Measurements from ENCODE around the gene CDC42EP5. TPM values are rescaled to one million over a fixed set of nuclear protein-coding genes. Genes with fewer than 3 reads are reported as not detected.

CDC42EP5 gene
- total RNA-seq, 1 donor from 2014 or later: 4.7 TPM

DNA sequence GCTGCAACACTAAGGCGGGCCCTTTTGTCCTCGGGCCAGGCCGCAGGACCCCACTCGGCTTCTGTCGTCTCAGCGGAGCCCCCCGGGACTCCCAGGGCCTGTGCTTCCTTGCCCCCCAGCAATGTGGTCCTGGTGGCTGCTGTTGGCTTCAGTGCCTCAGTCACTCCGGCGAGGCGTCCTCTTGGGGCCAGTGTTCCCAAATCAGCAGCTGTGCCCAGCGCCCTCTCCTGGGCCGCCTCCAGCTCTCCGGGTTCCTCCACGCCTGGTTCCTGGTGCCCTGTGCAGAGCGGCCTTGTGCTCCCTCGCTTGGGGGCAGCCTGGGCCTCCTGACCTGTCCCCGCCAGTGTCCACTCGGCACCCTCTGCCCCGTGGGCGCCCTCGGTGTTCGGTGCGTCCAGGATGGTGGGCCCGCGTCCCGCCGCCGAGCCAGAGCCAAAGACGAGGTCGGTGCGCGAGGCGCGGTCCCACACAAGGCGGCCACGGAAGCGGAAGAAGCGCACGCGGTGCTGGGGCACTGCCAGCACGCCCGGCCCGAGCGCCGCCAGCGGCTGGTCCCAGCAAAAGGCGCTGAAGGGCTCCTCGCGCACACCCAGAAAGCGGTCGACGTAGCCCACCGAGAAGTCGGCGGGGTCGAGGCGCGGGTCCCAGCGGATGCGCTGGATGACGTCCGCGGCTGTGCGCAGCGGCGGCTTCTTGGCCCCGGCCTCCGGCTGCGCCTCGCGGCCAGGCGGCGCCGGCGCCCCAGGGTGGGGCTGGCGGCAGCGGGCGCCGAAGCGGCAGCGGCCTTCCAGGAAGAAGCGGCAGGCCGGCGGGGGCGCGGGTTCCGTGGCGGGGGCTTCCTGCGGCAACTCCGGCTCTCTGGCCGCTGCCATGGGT lies 10.2 kb downstream of the CDC42EP5 start:
- DNase-seq (ENCODE audit: low read depth): no peak

DNA sequence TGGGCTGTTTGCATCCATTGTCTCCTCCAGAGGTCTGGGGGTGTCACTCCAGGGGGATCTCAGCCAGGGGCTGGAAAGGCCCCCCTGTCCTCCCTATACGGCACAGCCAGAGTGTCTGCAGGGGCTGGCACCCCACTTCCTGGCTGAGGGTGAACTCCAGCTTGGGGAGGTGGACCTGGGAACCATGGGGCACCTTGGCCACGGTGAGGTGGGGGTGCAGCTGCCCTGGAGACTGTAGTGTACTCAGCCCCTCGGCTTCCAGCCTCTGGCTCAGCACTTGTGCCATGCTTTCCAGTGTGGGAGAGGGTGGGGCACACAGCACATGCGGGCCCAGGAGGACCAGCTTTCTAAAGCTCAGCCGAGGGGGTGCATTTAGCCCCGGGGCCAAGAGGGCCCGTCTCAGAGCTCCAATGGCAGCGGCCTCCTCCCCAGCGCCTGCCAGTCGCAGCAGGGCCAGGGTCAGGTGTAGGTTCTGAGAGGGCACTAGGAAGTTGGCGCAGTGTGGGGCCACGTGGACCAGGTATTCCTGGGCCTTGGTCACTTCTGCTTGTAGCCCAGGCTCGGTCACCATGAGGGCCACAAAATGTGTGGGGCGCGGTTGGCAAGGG lies 10.9 kb downstream of the CDC42EP5 start:
- DNase-seq (ENCODE audit: low read depth): no peak

DNA sequence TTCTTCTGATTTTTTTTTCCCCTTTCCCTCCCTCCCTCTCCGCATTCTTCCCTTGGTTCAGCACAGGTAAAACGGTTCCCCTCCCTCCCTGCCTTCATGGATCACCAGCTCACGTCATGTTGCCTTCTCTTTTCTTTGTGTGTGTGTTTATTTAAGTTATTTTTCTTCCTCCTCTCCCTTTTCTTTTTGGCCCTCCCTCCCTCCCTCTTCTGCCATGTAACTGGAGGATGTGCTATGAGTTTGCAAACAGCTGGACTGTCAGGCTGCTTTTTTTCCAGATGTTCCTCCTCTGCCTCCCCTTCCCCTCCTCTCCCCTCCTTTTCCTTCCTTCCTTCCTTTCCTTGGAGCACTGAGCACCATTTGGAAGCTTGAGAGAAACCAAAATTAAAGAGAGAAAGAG lies 11.5 kb downstream of the CDC42EP5 start:
- DNase-seq (ENCODE audit: low read depth): no peak

DNA sequence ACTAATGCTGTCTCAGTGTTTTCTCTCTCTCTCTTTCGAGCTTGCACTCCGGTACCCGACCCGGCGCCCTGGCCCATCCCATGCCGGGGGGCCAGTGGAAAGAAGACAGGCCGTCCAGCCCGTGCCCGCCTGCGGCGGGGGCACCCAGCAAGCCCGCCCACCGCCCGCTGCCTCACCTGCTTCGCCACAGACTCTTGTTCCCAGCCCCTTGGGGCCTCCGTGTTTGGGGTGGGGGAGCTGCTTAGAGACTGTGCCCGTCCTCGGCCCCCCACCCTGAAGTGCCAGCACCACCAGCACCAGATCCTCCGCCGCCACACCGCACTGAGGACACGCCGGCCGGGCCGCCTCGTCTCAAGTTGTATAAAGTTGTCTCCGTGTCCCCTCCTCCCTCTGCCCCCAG lies 11.9 kb downstream of the CDC42EP5 start:
- DNase-seq (ENCODE audit: low read depth): no peak

DNA sequence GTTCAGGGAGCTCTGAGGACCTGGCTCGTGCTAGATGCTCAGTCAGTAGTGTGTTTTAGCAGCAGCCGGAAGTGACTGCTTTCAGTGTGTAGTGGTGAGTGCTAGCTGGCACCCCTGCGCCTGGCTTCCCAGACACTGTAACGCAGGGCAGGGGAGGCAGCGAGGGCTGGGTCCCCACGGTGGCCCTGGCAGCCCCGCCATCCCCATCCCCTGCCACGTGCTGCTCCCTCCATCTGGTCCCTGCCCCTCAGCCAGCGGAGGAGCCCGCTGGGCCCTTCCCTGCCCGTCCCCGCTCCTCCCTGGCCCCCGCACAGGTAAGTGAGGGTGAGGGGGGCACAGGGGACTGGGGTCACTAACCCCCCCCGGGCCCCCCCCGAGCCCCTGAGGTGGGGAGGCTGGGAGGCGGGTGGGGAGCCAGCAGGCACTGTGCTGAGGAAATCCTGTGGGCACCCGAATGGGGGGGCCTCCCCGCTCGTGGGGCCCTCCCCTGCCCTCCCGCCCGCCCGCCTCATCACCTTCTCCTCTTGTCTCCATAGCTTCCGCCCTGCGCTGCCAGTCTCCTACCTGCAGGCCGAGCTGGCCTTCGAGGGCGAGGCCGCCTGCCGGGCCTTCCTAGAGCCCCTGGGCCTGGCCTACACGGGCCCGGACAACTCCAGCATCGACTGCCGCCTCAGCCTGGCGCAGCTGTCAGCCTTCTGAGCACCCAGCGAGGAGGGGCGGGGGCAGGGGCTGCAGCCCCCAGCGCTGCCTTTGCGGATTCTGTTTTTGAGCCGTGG lies 12.7 kb downstream of the CDC42EP5 start:
- no peak for DNase-seq (ENCODE audit: low read depth)

DNA sequence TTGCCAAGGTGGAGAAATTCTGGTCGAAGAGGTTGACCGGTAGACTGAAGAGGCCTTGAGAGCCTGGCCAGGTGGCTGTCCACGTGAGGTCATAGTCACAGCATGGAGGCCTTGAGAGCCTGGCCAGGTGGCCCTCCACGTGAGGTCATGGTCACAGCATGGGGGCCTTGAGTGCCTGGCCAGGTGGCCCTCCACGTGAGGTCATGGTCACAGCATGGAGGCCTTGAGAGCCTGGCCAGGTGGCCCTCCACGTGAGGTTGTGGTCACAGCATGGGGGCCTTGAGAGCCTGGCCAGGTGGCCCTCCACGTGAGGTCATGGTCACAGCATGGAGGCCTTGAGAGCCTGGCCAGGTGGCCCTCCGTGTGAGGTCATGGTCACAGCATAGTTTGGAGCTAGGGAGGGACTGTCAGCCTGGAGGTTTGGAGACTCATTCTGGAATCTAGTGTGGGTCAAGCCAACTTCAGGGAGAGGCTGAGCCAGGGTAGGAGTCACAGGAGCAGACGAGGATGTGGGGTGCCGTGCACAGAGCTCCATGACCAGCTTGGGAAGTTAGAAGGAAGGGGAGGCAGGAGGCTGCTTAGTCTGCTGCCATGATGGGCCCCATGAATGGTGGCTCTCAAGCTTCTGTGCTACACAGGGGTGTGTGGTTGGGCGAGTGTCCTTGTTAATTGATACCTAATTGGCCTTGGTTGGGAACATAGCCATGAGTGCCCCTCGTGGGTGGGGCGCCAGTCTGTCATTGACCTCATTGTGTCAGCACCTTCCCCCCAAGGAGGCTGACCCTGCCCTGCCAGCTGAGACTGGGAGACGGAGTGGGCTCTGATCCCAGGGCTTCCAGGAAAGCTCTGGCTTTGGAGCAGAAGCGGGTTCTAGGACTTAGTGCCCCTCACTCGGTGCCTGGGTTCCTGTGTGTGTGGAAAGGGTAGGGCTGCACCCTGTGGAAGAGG lies 13.5 kb downstream of the CDC42EP5 start:
- DNase-seq (ENCODE audit: low read depth): no peak

DNA sequence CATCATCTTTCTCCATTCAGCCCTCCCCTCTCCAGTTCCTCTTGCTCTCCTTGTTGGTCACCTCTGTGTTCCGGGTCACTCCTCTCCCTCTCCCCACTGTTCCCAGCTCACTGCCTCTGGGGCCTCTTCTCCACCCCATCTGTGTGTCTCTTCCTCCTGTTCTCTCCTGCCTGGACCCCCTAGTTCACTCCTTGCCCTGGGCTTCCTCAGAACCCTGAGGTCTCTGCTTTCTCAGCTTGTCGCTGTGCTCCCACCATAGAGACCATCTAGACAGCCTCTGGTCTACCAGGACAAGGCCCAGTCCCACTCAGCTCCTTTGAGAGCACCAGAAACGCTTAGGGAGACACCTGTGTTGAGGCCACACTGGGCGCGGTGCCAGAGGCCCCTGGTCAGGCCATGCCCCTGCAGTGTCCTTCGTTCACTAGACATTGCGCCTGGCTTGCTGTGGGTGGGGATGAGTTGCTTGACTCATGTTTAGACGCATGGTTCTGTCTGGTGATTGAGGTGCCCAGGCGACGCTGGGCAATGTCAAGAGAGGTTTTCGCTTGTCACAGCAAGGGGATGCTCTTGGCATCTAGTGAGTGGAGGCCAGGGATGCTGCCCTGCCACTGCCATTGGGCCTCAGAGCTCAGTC lies 14.3 kb downstream of the CDC42EP5 start:
- no peak for DNase-seq (ENCODE audit: low read depth)

DNA sequence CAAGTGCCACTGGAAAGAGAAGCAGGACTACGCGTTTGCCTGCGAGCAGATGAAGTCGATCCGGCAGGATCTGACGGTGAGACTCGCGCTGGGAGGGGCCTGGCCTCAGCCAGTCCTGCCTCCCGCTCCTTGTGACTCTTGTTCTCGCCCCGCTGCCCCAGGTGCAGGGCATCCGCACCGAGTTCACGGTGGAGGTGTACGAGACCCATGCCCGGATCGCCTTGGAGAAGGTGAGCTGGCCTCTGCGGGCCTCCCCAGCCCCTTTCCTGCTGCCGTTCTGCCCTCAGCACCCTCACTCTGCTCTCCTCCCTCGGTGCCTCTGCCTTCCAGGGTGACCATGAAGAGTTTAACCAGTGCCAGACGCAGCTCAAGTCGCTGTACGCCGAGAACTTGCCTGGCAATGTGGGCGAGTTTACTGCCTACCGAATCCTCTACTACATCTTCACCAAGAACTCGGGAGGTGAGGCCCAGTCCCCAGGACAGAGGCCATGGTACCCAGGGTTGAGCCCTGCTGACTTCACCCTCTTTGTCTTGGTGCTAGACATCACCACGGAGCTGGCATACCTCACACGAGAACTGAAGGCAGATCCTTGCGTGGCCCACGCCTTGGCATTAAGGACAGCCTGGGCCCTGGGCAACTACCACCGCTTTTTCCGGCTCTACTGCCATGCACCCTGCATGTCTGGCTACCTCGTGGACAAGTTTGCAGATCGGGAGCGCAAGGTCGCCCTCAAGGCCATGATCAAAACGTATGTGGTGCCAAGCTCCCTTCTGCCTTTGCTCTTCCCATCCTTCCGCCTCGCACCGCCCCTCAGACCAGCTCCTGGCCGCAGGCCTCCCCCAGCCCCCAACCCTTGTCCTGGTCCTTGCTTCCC lies 15.1 kb downstream of the CDC42EP5 start:
- no peak for DNase-seq (ENCODE audit: low read depth)

DNA sequence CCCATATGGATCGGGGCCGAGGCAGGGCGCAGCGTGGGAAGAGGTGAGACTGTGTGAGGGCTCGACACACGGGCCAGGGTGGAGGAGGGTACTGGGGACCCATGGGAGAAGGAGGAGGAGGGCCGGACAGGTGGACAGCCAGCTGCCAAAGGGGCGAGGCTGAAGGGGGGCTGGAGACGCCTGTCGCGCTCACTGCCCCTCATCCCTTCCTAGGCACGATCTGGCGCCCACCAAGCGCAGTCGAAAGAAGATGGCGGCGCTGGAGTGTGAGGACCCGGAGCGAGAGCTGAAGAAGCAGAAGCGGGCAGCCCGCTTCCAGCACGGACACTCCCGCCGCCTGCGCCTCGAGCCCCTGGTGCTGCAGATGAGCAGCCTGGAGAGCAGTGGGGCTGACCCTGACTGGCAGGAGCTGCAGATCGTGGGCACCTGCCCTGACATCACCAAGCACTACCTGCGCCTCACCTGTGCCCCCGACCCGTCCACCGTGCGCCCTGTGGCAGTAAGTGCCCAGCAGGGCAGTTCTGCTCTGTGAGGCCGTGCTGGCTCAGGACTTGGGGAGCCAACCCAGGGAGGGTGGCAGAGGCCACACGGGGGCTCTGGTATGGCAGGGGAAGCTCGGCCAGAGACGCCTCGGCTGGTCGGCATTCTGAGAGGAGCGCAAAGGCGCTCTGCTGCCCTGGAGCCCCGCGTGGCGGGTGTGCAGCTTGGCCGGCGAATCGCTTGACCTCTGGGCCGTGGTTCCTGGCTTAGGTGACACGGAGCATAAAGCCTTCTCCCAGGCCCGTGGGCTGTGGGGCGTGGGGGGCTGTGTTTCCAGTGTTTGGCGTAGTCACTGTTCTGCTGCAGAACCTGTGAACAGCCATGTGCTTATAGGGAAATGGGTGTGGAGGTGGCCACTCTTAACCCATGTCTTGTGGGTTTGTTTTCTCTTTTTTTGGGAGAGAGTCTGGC lies 16.4 kb downstream of the CDC42EP5 start:
- DNase-seq (ENCODE audit: low read depth): no peak

DNA sequence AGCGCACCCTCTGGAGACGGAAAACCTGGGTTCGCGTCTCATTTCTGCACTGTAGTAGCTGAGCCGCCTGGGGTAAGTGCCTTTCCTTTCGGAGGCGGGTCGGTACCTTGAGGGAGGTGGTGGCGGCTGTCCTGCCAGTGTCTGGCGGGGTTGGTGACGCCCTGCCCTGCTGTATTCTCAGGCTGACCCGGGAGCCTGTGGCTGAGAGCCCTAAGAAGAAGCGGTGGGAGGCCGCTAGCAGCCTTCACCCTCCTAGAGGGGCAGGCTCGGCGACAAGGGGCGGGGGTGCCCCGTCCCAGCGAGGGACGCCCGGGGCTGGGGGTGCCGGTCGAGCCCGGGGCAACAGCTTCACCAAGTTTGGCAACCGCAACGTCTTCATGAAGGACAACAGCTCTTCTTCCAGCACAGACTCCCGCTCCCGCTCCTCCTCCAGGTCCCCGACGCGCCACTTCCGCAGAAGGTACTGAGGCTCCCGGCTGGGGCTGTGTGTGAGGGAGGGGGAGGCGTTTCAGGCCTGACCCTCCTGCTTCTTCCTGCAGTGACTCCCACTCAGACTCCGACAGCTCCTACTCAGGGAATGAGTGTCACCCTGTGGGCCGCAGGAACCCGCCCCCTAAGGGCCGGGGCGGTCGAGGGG lies 17.2 kb downstream of the CDC42EP5 start:
- DNase-seq (ENCODE audit: low read depth): no peak

DNA sequence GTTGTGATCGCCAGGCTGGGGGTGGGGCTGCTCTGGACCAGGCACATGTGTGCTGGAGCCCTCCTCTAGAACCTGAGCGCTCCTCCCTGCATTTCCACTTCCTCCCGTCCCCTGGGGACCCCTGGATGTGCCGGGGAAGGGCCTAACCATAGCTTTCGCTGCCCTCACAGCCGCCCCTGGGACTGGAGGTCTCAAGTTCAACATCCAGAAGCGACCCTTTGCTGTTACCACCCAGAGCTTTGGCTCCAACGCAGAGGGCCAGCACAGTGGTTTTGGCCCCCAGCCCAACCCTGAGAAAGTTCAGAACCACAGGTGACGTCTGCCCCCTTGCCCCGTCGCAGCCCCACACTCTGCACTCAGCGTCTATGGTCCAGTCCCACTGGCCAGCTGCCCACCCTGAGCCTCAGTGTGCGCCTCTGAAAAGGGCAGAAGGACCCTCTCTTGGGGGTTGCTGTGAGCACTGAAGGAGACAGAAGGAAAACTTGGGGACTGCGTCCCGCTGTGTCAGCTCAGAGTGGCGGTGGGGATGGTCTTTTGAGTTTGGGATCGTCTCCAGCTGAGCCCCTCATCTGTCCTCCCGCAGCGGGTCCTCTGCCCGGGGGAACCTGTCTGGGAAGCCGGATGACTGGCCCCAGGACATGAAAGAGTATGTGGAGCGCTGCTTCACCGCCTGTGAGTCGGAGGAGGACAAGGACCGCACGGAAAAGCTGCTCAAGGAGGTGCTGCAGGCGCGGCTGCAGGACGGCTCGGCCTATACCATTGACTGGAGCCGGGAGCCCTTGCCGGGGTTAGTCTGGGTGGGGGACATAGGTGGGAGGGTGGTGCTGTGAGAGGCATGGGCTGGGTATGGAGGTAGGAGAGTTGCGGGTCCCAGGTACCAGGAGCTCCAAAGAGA lies 18.1 kb downstream of the CDC42EP5 start:
- no peak for DNase-seq (ENCODE audit: low read depth)

DNA sequence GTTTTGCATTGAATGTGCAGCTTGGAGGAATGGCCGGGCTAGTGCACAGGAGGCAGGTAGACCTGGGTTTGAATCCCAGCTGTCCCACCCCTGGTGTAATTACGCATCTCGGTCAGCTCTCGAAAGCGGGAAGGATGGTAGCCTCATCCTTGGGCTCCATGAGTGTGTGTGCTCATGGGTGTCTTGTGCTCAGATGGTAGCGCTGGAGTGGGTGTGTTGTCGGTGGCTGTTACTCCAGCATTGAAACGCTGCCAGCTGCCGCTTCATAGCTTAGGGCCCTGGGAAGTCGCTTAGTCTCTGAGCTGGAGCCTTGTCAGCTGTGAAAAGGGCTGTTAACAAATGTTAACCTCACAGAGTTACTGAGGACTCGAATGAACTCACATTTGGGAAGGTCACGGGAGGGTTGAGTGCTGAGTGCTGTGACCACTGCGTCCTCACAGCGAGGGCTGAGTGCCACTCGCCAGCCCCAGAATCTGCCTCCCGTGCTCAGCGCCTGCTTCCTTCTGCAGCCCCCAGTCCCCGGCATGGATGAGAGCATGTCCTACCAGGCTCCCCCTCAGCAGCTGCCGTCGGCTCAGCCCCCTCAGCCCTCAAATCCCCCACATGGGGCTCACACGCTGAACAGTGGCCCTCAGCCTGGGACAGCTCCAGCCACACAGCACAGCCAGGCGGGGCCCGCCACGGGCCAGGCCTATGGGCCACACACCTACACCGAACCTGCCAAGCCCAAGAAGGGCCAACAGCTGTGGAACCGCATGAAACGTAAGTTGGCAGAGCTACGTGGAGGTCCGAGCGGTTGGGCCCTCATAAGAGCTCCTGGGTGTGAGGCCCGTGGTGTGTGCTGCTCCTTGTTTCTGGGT lies 18.9 kb downstream of the CDC42EP5 start:
- no peak for DNase-seq (ENCODE audit: low read depth)

DNA sequence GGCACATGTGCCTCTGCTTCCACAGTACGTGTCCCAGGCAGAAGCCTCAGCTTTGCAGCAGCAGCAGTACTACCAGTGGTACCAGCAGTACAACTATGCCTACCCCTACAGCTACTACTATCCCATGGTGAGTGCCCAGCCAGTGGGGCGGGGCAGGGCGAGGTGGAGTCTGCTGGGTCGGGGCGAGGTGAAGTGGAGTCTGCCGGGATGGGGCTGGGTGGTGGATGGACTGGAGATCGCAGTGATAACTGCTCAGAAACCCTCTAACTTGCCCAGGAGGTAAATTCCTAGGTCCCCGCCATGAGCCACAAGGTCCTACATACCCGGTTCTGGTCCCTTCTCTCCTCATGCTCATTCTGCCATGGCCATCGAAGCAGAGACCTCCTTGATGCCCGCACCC lies 20.5 kb downstream of the CDC42EP5 start:
- DNase-seq (ENCODE audit: low read depth): no peak

DNA sequence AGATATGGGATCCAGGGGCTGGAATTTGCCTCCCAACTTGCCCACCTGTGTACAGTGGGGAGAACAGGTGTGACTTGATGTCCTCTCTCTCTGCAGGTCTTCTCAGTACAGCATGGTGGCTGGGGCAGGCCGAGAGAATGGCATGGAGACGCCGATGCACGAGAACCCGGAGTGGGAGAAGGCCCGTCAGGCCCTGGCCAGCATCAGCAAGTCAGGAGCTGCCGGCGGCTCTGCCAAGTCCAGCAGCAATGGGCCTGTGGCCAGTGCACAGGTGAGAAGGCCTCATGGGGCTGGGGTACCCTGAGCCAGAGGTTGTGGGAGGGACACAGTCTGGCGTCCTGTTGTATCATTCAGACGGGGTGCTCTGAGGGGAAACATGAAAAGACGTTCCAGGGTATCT lies 21.1 kb downstream of the CDC42EP5 start:
- no peak for DNase-seq (ENCODE audit: low read depth)

DNA sequence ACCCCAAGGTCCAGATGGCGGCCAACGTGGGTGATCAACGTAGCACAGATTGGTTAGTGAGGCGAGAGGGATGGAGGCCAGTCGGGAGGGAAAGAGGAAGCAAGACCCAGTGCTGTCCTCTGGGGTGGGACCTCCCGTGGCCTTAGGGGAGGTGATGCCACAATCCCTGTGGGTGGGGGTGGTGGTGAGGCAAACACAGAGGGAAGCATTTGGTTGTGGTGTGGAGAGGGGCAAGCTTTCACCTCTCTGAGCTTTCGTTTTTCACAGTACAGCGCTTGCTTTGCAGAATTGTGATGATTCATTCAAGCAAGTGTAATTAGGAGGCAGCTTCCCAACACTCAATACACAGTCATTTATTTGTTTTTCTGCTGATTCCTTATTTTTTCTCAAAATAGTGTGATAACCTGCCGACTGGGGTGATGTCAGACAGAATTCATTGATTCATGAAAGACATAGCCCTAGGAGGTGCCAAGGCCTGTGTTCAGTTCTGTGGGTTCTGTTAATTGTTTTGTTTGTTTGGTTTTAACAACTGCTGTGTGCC lies 21.7 kb downstream of the CDC42EP5 start:
- peak; percentile 52 for DNase-seq (ENCODE audit: low read depth)

DNA sequence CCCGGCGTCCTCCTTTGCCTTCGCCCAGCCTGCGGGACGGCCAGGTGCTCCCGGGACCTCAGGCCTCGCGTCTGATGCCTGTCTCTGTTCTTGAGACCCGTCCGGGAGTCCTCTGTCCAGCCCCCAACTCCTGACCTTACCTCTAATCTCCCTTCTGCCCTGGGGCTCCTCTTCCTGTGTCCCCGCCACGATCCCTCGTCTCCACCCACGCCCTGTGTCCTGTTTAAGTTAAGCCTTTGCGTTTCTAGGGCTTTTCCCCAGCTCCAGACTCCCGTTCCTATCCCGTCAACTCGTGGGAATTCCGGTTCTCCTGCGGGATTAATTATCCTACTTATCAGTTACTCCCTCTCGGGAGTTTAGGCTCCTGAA lies 23.4 kb downstream of the CDC42EP5 start:
- no peak for DNase-seq (ENCODE audit: low read depth)

All from renal cortical epithelial cell (primary cell).